Caco-2 (cell line): ENCODE data around the gene TAF6. TPM values are rescaled to one million over a fixed set of nuclear protein-coding genes. Genes with fewer than 3 reads are reported as not detected.

Experiments used
- BruUV-seq: library from RNA; stranded (reverse); fragments of 400-500 nt; replicated peaks from 2 replicates; lab custom pipeline; 2021; lab: Mats Ljungman, UMichigan
- CTCF ChIA-PET: fragments of 300-600 bp; sonication (Branson Sonifier 250); formaldehyde crosslinking; loops from one replicate; lab custom pipeline; 2022; ENCODE audit warnings: antibody characterized with exemption; lab: Charles Lee
- POLR2A ChIA-PET: fragments of 300-600 bp; sonication (Branson Sonifier 250); formaldehyde crosslinking; loops from one replicate; lab custom pipeline; 2022; ENCODE audit warnings: antibody characterized with exemption; lab: Charles Lee
- DNase-seq, 2 experiments: peaks; one replicate each; pipeline versions ENCODE4 v3.0.0 to v3.0.0-alpha.2; 2020 to 2022
- H3K27me3 ChIP-seq: replicated peaks from 2 replicates; pipeline ENCODE4 v1.6.0; 2011; ENCODE audit warnings: low read length; ENCODE audit not compliant: control insufficient read depth, insufficient read depth
- H3K36me3 ChIP-seq: 2 replicates; pipeline ENCODE4 v1.5.1; 2011; ENCODE audit warnings: low read length; ENCODE audit not compliant: control insufficient read depth, insufficient read depth
- H3K4me1 ChIP-seq: fragments of 250-450 bp; sonication (Bioruptor Pico); 2 replicates; pipeline ENCODE4 v1.5.1; 2020; ENCODE audit warnings: mild to moderate bottlenecking
- H3K4me3 ChIP-seq: 2 replicates; pipeline ENCODE4 v1.5.1; 2011; ENCODE audit warnings: low read depth, mild to moderate bottlenecking, control low read depth, low read length
- H3K9me3 ChIP-seq: fragments of 250-450 bp; sonication (Bioruptor Pico); 2 replicates; pipeline ENCODE4 v1.5.1; 2020; ENCODE audit warnings: mild to moderate bottlenecking, moderate library complexity
- H3K27ac Mint-ChIP-seq: one replicate; pipeline ENCODE4 v1.8.0; 2022; ENCODE audit warnings: mixed read lengths; ENCODE audit not compliant: unreplicated experiment
- H3K27me3 Mint-ChIP-seq: one replicate; pipeline ENCODE4 v1.8.0; 2022; ENCODE audit warnings: mixed read lengths; ENCODE audit not compliant: insufficient read depth, unreplicated experiment
- H3K36me3 Mint-ChIP-seq: one replicate; pipeline ENCODE4 v1.8.0; 2022; ENCODE audit warnings: mild to moderate bottlenecking, mixed read lengths; ENCODE audit not compliant: insufficient read depth, unreplicated experiment
- H3K4me1 Mint-ChIP-seq: one replicate; pipeline ENCODE4 v1.8.0; 2022; ENCODE audit warnings: low read depth, mixed read lengths; ENCODE audit not compliant: unreplicated experiment
- H3K4me3 Mint-ChIP-seq: one replicate; pipeline ENCODE4 v1.8.0; 2022; ENCODE audit warnings: mild to moderate bottlenecking, moderate library complexity, mixed read lengths; ENCODE audit not compliant: unreplicated experiment
- H3K9me3 Mint-ChIP-seq: one replicate; pipeline ENCODE4 v1.8.0; 2022; ENCODE audit warnings: mixed read lengths; ENCODE audit not compliant: unreplicated experiment
- intact Hi-C: fragments of 100-400 bp; cut with micrococcal nuclease; formaldehyde crosslinking; loops from one replicate; pipeline ENCODE4 v1.10.0; 2022; ENCODE audit not compliant: unreplicated experiment
- total RNA-seq: library from RNA; stranded (reverse); gene quantifications from 2 replicates; pipeline ENCODE4 v1.2.3, GENCODE V29; 2022
- TF ChIP-seq, protein P1 (sequence below), 2 experiments: fragments of 200-600 bp in 1 of 2; IDR thresholded peaks; 1 replicate in 1 of 2; 2 replicates in 1 of 2; pipeline versions ENCODE4 v1.5.1 to v1.8.0; 2011 to 2022; ENCODE audit warnings: antibody characterized with exemption in 1 of 2, control low read depth in 1 of 2, inconsistent platforms in 1 of 2, low read depth in 1 of 2, low read length in 1 of 2, mild to moderate bottlenecking in 1 of 2, moderate library complexity in 1 of 2; ENCODE audit not compliant: insufficient read depth in 1 of 2, severe bottlenecking in 1 of 2, unreplicated experiment in 1 of 2

TAF6 gene
- total RNA-seq, 1 experiment from 2014 or later: 81.2 TPM

DNA sequence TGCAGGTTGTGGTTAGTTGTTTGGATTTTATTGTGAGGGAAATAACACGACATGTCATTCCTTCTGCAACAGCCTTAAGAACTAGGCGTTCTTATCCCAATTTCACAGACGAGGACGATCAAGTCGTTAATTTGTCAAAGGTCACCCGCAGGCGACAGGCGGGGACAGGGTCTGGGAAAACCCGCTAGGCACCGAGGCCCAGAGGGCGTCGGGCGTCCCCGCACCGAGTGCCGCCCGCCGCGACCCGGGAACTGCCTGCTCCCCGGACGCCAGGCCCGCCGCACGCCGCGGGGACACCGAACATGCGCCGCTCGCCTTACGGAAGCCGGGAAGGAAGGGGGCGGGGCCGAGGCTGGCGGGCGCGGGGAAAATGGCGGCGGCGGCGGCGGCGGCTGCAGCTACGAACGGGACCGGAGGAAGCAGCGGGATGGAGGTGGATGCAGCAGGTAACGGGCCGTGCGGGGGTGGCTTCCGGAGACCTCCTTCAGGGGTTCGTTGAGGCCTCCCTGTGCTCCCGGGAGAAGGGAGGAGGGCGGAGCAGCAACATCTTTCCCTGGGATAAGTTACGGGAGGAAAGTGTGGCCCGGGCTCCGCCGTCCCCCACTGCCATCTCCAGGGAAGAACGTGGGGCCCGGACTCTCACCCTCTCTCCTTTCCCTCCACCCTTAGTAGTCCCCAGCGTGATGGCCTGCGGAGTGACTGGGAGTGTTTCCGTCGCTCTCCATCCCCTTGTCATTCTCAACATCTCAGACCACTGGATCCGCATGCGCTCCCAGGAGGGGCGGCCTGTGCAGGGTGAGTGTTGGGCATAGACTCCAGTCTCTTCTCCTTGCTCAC, 30.3 kb downstream of the TAF6 start, which contains the start of gene COPS6:
TSS of gene COPS6 (plus strand) at position 349 of the 837 bp plus-strand sequence. CDS start at position 371, 22 bp downstream.
- Histone ChIP-seq H3K4me1 (0 out of 2 replicates have a peak, but pooled peaks cover 7% of the 10 kb centered on the region), H3K36me3 (peaks cover 2% of the 10 kb centered on the region; the same call in 1 of the 2 replicates), H3K9me3 (no peaks in the 10 kb centered on the region), H3K27me3 (no peaks in the 10 kb centered on the region), H3K4me3 (peak within 1 kb of the TSS; percentile 76)
- BruUV-seq: no TSS peak
- no peaks in the 10 kb centered on the region for H3K9me3 Mint-ChIP-seq
- H3K4me3 Mint-ChIP-seq: peak within 1 kb of the TSS; percentile 88
- no peaks in the 10 kb centered on the region for H3K27me3 Mint-ChIP-seq
- TF ChIP-seq, protein P1, sequence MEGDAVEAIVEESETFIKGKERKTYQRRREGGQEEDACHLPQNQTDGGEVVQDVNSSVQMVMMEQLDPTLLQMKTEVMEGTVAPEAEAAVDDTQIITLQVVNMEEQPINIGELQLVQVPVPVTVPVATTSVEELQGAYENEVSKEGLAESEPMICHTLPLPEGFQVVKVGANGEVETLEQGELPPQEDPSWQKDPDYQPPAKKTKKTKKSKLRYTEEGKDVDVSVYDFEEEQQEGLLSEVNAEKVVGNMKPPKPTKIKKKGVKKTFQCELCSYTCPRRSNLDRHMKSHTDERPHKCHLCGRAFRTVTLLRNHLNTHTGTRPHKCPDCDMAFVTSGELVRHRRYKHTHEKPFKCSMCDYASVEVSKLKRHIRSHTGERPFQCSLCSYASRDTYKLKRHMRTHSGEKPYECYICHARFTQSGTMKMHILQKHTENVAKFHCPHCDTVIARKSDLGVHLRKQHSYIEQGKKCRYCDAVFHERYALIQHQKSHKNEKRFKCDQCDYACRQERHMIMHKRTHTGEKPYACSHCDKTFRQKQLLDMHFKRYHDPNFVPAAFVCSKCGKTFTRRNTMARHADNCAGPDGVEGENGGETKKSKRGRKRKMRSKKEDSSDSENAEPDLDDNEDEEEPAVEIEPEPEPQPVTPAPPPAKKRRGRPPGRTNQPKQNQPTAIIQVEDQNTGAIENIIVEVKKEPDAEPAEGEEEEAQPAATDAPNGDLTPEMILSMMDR (IDR thresholded peaks at IDR 0.05; ENCODE audit: insufficient read depth in 1 of 2, low read depth in 1 of 2, low read length in 1 of 2, severe bottlenecking in 1 of 2, unreplicated experiment in 1 of 2): no peak
- peak; percentile 84 to 93 for DNase-seq
- peaks cover 52% of the 10 kb centered on the region for H3K36me3 Mint-ChIP-seq
- peak within 1 kb of the TSS; percentile 71 for H3K27ac Mint-ChIP-seq
- ChIA-PET CTCF (interaction anchor here (0.6 kb wide), 2 partner anchors 95 to 109 kb away, joined by 4 read pairs; no protein-coding TSS in a partner anchor), POLR2A (no interaction called here)
- intact Hi-C loops: loop anchor here (1.0 kb wide), 1 partner anchor 11 kb away; no protein-coding TSS in a partner anchor
- H3K4me1 Mint-ChIP-seq: peaks cover 8% of the 10 kb centered on the region

DNA sequence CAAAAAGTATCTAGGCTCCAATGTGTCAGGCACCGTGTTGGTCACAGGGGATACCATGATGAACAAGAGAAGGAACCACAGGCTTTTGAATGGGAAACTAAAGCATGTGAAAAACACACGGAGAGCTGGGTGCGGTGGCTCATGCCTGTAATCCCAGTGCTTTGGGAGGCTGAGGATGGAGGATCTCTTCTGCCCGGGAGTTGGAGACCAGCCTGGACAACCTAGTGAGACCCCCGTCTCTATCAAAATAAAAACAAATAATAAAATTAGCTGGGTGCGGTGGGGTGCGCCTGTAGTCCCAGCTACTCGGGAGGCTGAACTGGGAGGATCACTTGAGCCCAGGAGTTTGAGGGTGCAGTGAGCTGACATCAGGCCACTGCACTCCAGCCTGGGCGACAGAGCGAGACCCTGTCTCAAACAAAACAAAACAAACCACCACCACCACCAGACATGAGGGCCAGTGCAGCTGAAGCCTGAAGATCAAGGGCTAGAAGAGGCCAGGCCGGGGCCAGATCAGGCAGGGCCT, 31.0 kb downstream of the TAF6 start:
- DNase-seq: no peak
- Histone ChIP-seq H3K4me3 (peak overlapping the region; percentile 76), H3K9me3 (no peaks in the 10 kb centered on the region), H3K27me3 (no peaks in the 10 kb centered on the region), H3K36me3 (peaks cover 2% of the 10 kb centered on the region; the same call in 1 of the 2 replicates), H3K4me1 (0 out of 2 replicates have a peak, but pooled peaks cover 7% of the 10 kb centered on the region)
- CTCF ChIA-PET: interaction anchor here (0.6 kb wide), 1 partner anchor 109 kb away, joined by 4 read pairs; no protein-coding TSS in a partner anchor
- peak overlapping the region; percentile 88 for H3K4me3 Mint-ChIP-seq
- peak overlapping the region; percentile 71 for H3K27ac Mint-ChIP-seq
- BruUV-seq: TSS peak; percentile 18
- TF ChIP-seq, protein P1 (IDR thresholded peaks at IDR 0.05; ENCODE audit: insufficient read depth in 1 of 2, low read depth in 1 of 2, low read length in 1 of 2, severe bottlenecking in 1 of 2, unreplicated experiment in 1 of 2): no peak
- H3K4me1 Mint-ChIP-seq: peaks cover 9% of the 10 kb centered on the region
- H3K9me3 Mint-ChIP-seq: no peaks in the 10 kb centered on the region
- POLR2A ChIA-PET: interaction anchor here (0.6 kb wide), 1 partner anchor 73 kb away, joined by 3 read pairs; no protein-coding TSS in a partner anchor
- H3K27me3 Mint-ChIP-seq: no peaks in the 10 kb centered on the region
- intact Hi-C loops: loop anchor here (1.0 kb wide), 1 partner anchor 12 kb away; no protein-coding TSS in a partner anchor
- H3K36me3 Mint-ChIP-seq: peaks cover 45% of the 10 kb centered on the region
